ENCODE measurements around the gene KLHL10. TPM values are rescaled to one million over a fixed set of nuclear protein-coding genes. Genes with fewer than 3 reads are reported as not detected.

KLHL10 gene
- total and polyA plus RNA-seq, 9 of the 15 experiments (the other 6 are each of a cell fraction or from before 2014, with no cell fraction given) = 0.06 to 0.56 (median 0.12) TPM; not detected in 5

GRCh38 chr17:41813152-41813680, 24.4 kb upstream of the KLHL10 start:
- CTCF ChIA-PET (ENCODE audit: low intra/inter-chr PET ratio) = no interaction called here

More at GRCh38 chr17:41813152-41813680, 24.4 kb upstream of the KLHL10 start:
- BruUV-seq (replicated peaks) = no TSS peak
- H4K20me1 ChIP-seq (replicated peaks; ENCODE audit: control insufficient read depth, insufficient read depth, low read length) = no peaks in the 10 kb centered on the region
- H3K9ac ChIP-seq (ENCODE audit: insufficient read depth in 1 of 2, low read depth in 2 of 2, low read length in 2 of 2) = no peak overlapping the region; a peak in 1 of 4 replicates
- no peak overlapping the region for H3K27ac ChIP-seq (ENCODE audit: extremely low read depth, low read depth, low read length)
- no peaks in the 10 kb centered on the region for H3K36me3 ChIP-seq (ENCODE audit: control insufficient read depth, insufficient read depth, low read length)
- H3K4me2 ChIP-seq (ENCODE audit: insufficient read depth, low read length) = no peak overlapping the region
- peak in 1 of 4 experiments; percentile 3 for DNase-seq (ENCODE audit: extremely low read depth in 1 of 4, low spot score in 3 of 4)
- no peak overlapping the region for H2AFZ ChIP-seq (ENCODE audit: low read depth, low read length)
- H3K79me2 ChIP-seq (ENCODE audit: control insufficient read depth, insufficient read depth, low read length) = no peaks in the 10 kb centered on the region
- TF ChIP-seq ZNF212 (CRISPR knock-in tag; IDR thresholded peaks at IDR 0.05) (no peak), CXXC5 (CRISPR knock-in tag; IDR thresholded peaks at IDR 0.05) (no peak), FOXO4 (CRISPR knock-in tag; IDR thresholded peaks at IDR 0.05) (no peak), PRPF4 (IDR thresholded peaks at IDR 0.05; ENCODE audit: insufficient read depth, low read depth, low read length, poor library complexity, severe bottlenecking) (no peak)
- H3K9me1 ChIP-seq (ENCODE audit: control insufficient read depth, insufficient read depth, low read length) = no peaks in the 10 kb centered on the region
- WGBS (ENCODE audit: insufficient coverage, low coverage, missing lambda C conversion rate) = 66% methylated on average over 9 of the region's 12 CpGs
- no peak for ATAC-seq
- in situ Hi-C loops (cut with MboI) (no loop called here), intact Hi-C loops (cut with micrococcal nuclease) (no loop called here)
- no peak overlapping the region for H3K4me3 ChIP-seq
- FAIRE-seq = no peak
- no peaks in the 10 kb centered on the region for H3K27me3 ChIP-seq (ENCODE audit: control insufficient read depth in 2 of 2, insufficient read depth in 2 of 2, low read length in 2 of 2)
- peaks cover 2 to 33% of the 10 kb centered on the region in 2 experiments; a peak in 3 of 5 replicates for H3K4me1 ChIP-seq (replicated peaks in 1 of 2; ENCODE audit: control insufficient read depth in 2 of 2, insufficient read depth in 2 of 2, low read length in 2 of 2)
- POLR2A ChIA-PET = interaction anchor here (1.3 kb wide), 1 partner anchor 125 kb away, joined by 3 read pairs; no protein-coding TSS in a partner anchor
- H3K9me3 ChIP-seq (replicated peaks; ENCODE audit: control insufficient read depth, insufficient read depth, low read depth, low read length) = no peaks in the 10 kb centered on the region

All from K562 (cell line).